Bronchus fibroblast of lung (primary cell): Measurements from ENCODE around the gene LIMD2. TPM values are rescaled to one million over a fixed set of nuclear protein-coding genes. Genes with fewer than 3 reads are reported as not detected.

ENCODE experiments used
- total RNA-seq: library from RNA; depleted of rRNA; stranded (reverse); fragments of >200 nt; gene quantifications from 2 replicates; pipeline ENCODE4 v1.2.3, GENCODE V29; 2015

The LIMD2 gene
- 24.4 and 31.3 TPM in 2 replicates for total RNA-seq

GRCh38 chr17:63699638-63700527 is at the start of gene LIMD2:
Gene LIMD2 (minus strand): TSS chr17:63700125. CDS start chr17:63699298, 827 bp downstream.

GRCh38 chr17:63741408-63742173 is 41.7 kb upstream of the LIMD2 start, which contains the start of gene STRADA:
Gene STRADA (minus strand): TSS chr17:63741799. CDS start chr17:63728369, 13,430 bp downstream.

Other genes starting within 250 kb of the LIMD2 start
- 0.89 and 1.0 TPM in 2 replicates for gene ACE, start 223.1 kb downstream of the LIMD2 start, total RNA-seq
- gene KCNH6, start 176.8 kb downstream of the LIMD2 start, total RNA-seq, result not detected in 2 replicates
- gene DCAF7, start 149.6 kb downstream of the LIMD2 start, total RNA-seq, result 26.3 and 26.4 TPM in 2 replicates
- 26.7 and 30.2 TPM in 2 replicates for gene TACO1, start 99.2 kb downstream of the LIMD2 start, total RNA-seq
- 21.6 and 21.9 TPM in 2 replicates for gene MAP3K3, start 77.7 kb downstream of the LIMD2 start, total RNA-seq
- 18.8 and 22.6 TPM in 2 replicates for gene STRADA, start 41.7 kb upstream of the LIMD2 start, total RNA-seq
- 20.3 and 22.6 TPM in 2 replicates for gene CCDC47, start 73.5 kb upstream of the LIMD2 start, total RNA-seq
- gene DDX42, start 74.0 kb upstream of the LIMD2 start, total RNA-seq, result 27.9 and 31.2 TPM in 2 replicates
- gene PSMC5, start 127.3 kb upstream of the LIMD2 start, total RNA-seq, result 64.2 and 92.2 TPM in 2 replicates
- gene FTSJ3, start 127.5 kb upstream of the LIMD2 start, total RNA-seq, result 36.7 and 50.5 TPM in 2 replicates
- gene SMARCD2, start 142.6 kb upstream of the LIMD2 start, total RNA-seq, result 106 and 111 TPM in 2 replicates
- gene CSH2, start 173.6 kb upstream of the LIMD2 start, total RNA-seq, result not detected in 2 replicates
- gene GH2, start 181.8 kb upstream of the LIMD2 start, total RNA-seq, result not detected in 2 replicates
- not detected in 2 replicates for gene CSH1, start 196.4 kb upstream of the LIMD2 start, total RNA-seq
- not detected in 2 replicates for gene CSHL1, start 211.1 kb upstream of the LIMD2 start, total RNA-seq
- not detected in 2 replicates for gene GH1, start 218.7 kb upstream of the LIMD2 start, total RNA-seq
- gene CD79B, start 232.2 kb upstream of the LIMD2 start, total RNA-seq, result not detected in 2 replicates